ENCODE data around the gene BMP6. TPM values are rescaled to one million over a fixed set of nuclear protein-coding genes. Genes with fewer than 3 reads are reported as not detected.

Gene BMP6
- total RNA-seq, 1 donor: 0.72 TPM

GRCh38 chr6:7881765-7882500 lies 156.0 kb downstream of the BMP6 start:
- H3K4me2 ChIP-seq (ENCODE audit: insufficient read depth, low read length): no peak overlapping the region
- H3K79me2 ChIP-seq (ENCODE audit: insufficient read depth, low read length): no peaks in the 10 kb centered on the region
- no peaks in the 10 kb centered on the region for H4K20me1 ChIP-seq (ENCODE audit: insufficient read depth, low read length)
- H3K4me3 ChIP-seq (ENCODE audit: insufficient read depth, low read length): no peak overlapping the region
- H3K27ac ChIP-seq (ENCODE audit: low read depth, low read length): no peak overlapping the region
- TF ChIP-seq CTCF (IDR thresholded peaks at IDR 0.05; ENCODE audit: extremely low read depth, low read depth, low read length): no peak
- DNase-seq (ENCODE audit: insufficient read length, low spot score, missing footprints): no peak
- H3K9me3 ChIP-seq (ENCODE audit: low read depth, low read length): no peaks in the 10 kb centered on the region
- no peak overlapping the region for H2AFZ ChIP-seq (ENCODE audit: low read length)
- H3K4me1 ChIP-seq (ENCODE audit: insufficient read depth, low read length): no peaks in the 10 kb centered on the region
- no peaks in the 10 kb centered on the region for H3K27me3 ChIP-seq (ENCODE audit: insufficient read depth, low read length)
- peaks cover 63% of the 10 kb centered on the region for H3K36me3 ChIP-seq (ENCODE audit: insufficient read depth, low read length)

DNA sequence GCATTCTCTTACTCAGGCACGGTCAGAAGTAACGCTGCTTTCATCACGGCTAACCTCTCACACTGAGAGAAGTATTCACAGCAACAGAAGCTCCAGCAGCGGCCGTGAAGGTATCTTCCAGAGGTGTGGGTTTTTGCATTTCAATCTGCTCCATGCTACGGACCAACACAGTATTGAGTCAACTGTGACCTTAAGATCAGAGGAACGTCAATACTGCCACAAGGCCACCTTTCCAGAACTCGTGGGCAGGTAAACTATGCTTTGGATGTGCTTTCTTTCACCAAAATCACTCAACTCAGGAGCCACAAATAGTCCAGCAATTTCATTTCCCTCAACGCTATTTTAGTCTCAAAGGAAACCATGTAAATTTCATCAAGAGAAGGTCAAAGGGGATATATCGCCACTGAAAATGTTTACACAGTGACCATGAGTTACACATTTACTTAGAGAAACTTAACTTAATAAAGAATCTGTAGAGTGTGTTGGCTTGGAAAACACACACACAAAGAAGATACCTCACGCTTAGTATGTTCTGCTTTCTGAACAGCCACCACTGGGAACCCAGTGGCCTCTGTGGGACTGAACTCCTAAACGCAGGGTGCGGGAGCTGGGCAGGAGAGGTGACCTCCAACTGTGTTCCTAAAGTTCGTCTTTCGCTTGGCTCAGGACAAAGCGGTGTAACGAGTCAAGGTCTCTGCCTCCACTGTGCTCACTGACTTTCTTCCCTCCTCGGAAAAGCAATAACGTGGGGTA lies 156.8 kb downstream of the BMP6 start:
- TF ChIP-seq CTCF (IDR thresholded peaks at IDR 0.05; ENCODE audit: extremely low read depth, low read depth, low read length): no peak
- no peaks in the 10 kb centered on the region for H3K9me3 ChIP-seq (ENCODE audit: low read depth, low read length)
- no peak overlapping the region for H3K27ac ChIP-seq (ENCODE audit: low read depth, low read length)
- H2AFZ ChIP-seq (ENCODE audit: low read length): no peak overlapping the region
- no peaks in the 10 kb centered on the region for H3K27me3 ChIP-seq (ENCODE audit: insufficient read depth, low read length)
- no peaks in the 10 kb centered on the region for H3K4me1 ChIP-seq (ENCODE audit: insufficient read depth, low read length)
- no peak for DNase-seq (ENCODE audit: insufficient read length, low spot score, missing footprints)
- H3K36me3 ChIP-seq (ENCODE audit: insufficient read depth, low read length): peaks cover 71% of the 10 kb centered on the region
- no peaks in the 10 kb centered on the region for H3K79me2 ChIP-seq (ENCODE audit: insufficient read depth, low read length)
- H3K4me2 ChIP-seq (ENCODE audit: insufficient read depth, low read length): no peak overlapping the region
- H4K20me1 ChIP-seq (ENCODE audit: insufficient read depth, low read length): peaks cover 4% of the 10 kb centered on the region
- H3K4me3 ChIP-seq (ENCODE audit: insufficient read depth, low read length): no peak overlapping the region

DNA sequence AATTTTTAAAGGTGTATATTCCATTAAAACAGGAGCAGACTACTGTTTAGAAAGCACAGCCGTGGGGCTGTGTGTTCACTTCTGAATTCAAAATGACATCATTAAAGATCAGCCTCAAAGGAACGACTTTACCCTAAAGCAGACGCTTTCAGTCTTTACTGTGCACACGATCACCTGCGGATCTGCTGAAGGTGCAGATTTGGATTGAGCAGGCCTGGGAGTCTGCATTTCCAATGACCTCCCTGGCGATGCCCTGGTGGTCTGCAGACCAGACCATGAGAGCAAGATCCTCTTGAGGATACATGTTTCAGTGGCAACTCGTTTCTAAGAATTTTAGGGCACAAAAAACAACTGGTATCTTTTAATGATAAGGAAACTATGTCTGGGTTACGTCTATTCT lies 157.5 kb downstream of the BMP6 start:
- peaks cover 78% of the 10 kb centered on the region for H3K36me3 ChIP-seq (ENCODE audit: insufficient read depth, low read length)
- TF ChIP-seq CTCF (IDR thresholded peaks at IDR 0.05; ENCODE audit: extremely low read depth, low read depth, low read length): no peak

GRCh38 chr6:7886132-7886531 lies 160.2 kb downstream of the BMP6 start:
- no peak overlapping the region for H3K4me2 ChIP-seq (ENCODE audit: insufficient read depth, low read length)
- no peaks in the 10 kb centered on the region for H3K9me3 ChIP-seq (ENCODE audit: low read depth, low read length)
- no peaks in the 10 kb centered on the region for H3K27me3 ChIP-seq (ENCODE audit: insufficient read depth, low read length)
- TF ChIP-seq CTCF (IDR thresholded peaks at IDR 0.05; ENCODE audit: extremely low read depth, low read depth, low read length): no peak
- no peak for DNase-seq (ENCODE audit: insufficient read length, low spot score, missing footprints)
- peaks cover 99% of the 10 kb centered on the region for H3K36me3 ChIP-seq (ENCODE audit: insufficient read depth, low read length)
- no peaks in the 10 kb centered on the region for H3K79me2 ChIP-seq (ENCODE audit: insufficient read depth, low read length)
- peaks cover 9% of the 10 kb centered on the region for H4K20me1 ChIP-seq (ENCODE audit: insufficient read depth, low read length)
- H3K4me3 ChIP-seq (ENCODE audit: insufficient read depth, low read length): no peak overlapping the region
- H3K4me1 ChIP-seq (ENCODE audit: insufficient read depth, low read length): no peaks in the 10 kb centered on the region
- H3K27ac ChIP-seq (ENCODE audit: low read depth, low read length): no peak overlapping the region
- H2AFZ ChIP-seq (ENCODE audit: low read length): no peak overlapping the region

More for the DNA sequence above, 157.5 kb downstream of the BMP6 start:
- Histone ChIP-seq H3K4me2 (ENCODE audit: insufficient read depth, low read length) (no peak overlapping the region), H2AFZ (ENCODE audit: low read length) (no peak overlapping the region), H3K27me3 (ENCODE audit: insufficient read depth, low read length) (no peaks in the 10 kb centered on the region), H3K4me1 (ENCODE audit: insufficient read depth, low read length) (no peaks in the 10 kb centered on the region), H3K27ac (ENCODE audit: low read depth, low read length) (no peak overlapping the region), H4K20me1 (ENCODE audit: insufficient read depth, low read length) (peaks cover 9% of the 10 kb centered on the region), H3K4me3 (ENCODE audit: insufficient read depth, low read length) (no peak overlapping the region), H3K79me2 (ENCODE audit: insufficient read depth, low read length) (no peaks in the 10 kb centered on the region), H3K9me3 (ENCODE audit: low read depth, low read length) (no peaks in the 10 kb centered on the region)
- no peak for DNase-seq (ENCODE audit: insufficient read length, low spot score, missing footprints)

All from osteoblast (primary cell).